Sigmoid colon (tissue), 4 donors: ENCODE results near the gene TMEM109.

Experiments used
- CTCF ChIP-seq, 4 experiments: fragments of 450-650 bp in 3 of 4; fragments of 200-600 bp in 1 of 4; IDR thresholded peaks; one replicate each; pipeline ENCODE4 v1.5.1; 2016 to 2019; ENCODE audit warnings: antibody characterized with exemption in 4 of 4, mild to moderate bottlenecking in 3 of 4, moderate library complexity in 2 of 4
- POLR2A ChIP-seq, 2 donors: fragments of 450-650 bp; IDR thresholded peaks; one replicate each; pipeline ENCODE4 v1.6.1; 2016; ENCODE audit warnings: antibody characterized with exemption in 2 of 2, mild to moderate bottlenecking in 2 of 2, moderate library complexity in 2 of 2
- POLR2AphosphoS5 ChIP-seq, 4 donors: sonication (generic); formaldehyde crosslinking; IDR thresholded peaks; one replicate each; pipeline ENCODE4 v1.6.1; 2017; ENCODE audit warnings: antibody characterized with exemption in 4 of 4

- TF ChIP-seq CTCF (IDR thresholded peaks at IDR 0.05) (no peak), POLR2AphosphoS5 (IDR thresholded peaks at IDR 0.05) (no peak), POLR2A (IDR thresholded peaks at IDR 0.05) (no peak)
Observed at GRCh38 chr11:60971520-60971919, 57.6 kb downstream of the TMEM109 start, which contains the start of gene CD6.
